Measurements from ENCODE around the gene CCDC92.

DNA sequence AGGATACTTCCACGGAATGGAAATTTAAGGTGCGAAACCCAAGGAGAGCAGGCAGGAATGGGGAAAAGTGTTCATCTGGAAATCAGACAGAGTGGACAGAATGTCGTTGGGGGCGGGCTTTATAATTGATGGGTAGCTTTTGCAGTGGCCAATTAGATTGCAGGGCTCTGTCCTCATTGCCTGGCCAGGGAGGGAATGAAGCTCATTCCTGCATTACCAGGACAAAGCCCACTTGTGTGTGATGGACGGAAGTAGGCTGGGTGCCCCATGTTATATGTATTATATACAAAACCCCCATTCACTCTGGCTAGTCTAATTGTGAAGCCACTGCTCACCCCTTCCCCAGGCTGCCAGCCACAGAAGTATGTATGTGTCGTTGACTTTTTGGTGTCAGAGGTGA is 23.9 kb upstream of the CCDC92 start:
- TF ChIP-seq, protein P1, sequence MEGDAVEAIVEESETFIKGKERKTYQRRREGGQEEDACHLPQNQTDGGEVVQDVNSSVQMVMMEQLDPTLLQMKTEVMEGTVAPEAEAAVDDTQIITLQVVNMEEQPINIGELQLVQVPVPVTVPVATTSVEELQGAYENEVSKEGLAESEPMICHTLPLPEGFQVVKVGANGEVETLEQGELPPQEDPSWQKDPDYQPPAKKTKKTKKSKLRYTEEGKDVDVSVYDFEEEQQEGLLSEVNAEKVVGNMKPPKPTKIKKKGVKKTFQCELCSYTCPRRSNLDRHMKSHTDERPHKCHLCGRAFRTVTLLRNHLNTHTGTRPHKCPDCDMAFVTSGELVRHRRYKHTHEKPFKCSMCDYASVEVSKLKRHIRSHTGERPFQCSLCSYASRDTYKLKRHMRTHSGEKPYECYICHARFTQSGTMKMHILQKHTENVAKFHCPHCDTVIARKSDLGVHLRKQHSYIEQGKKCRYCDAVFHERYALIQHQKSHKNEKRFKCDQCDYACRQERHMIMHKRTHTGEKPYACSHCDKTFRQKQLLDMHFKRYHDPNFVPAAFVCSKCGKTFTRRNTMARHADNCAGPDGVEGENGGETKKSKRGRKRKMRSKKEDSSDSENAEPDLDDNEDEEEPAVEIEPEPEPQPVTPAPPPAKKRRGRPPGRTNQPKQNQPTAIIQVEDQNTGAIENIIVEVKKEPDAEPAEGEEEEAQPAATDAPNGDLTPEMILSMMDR (IDR thresholded peaks at IDR 0.05), result no peak
- TF ChIP-seq POLR2A (IDR thresholded peaks at IDR 0.05) (no peak), EP300 (IDR thresholded peaks at IDR 0.05; ENCODE audit: low read depth) (no peak)
